K562 (cell line): Measurements from ENCODE around the gene KCND1. TPM values are rescaled to one million over a fixed set of nuclear protein-coding genes. Genes with fewer than 3 reads are reported as not detected.

Experiments
- ATF1 ChIP-seq, 2 experiments: fragments of 450-650 bp in 1 of 2; IDR thresholded peaks; 2 replicates each; pipeline ENCODE4 v1.6.1; 2016; ENCODE audit warnings: missing compliant biosample characterization in 1 of 2, missing genetic modification characterization in 1 of 2
- ATF4 ChIP-seq: fragments of 450-650 bp; formaldehyde crosslinking; IDR thresholded peaks from 2 replicates; pipeline ENCODE4 v1.4.0; 2022; ENCODE audit warnings: mild to moderate bottlenecking, moderate library complexity
- ETV5 ChIP-seq: sonication (generic); formaldehyde crosslinking; IDR thresholded peaks from 2 replicates; pipeline ENCODE4 v1.4.0; 2020; ENCODE audit warnings: low read depth, mild to moderate bottlenecking, missing genetic modification reagents
- HOXB6 ChIP-seq: fragments of 250-450 bp; sonication (Bioruptor Pico); IDR thresholded peaks from 2 replicates; pipeline ENCODE4 v1.5.1; 2022; ENCODE audit warnings: mild to moderate bottlenecking, borderline replicate concordance
- JUN ChIP-seq, 2 experiments: sonication (generic) in 1 of 2; formaldehyde crosslinking in 1 of 2; IDR thresholded peaks; 2 replicates each; pipeline versions ENCODE4 v1.6.1 to v1.8.0; 2012 to 2022; ENCODE audit warnings: borderline replicate concordance in 2 of 2, mild to moderate bottlenecking in 2 of 2, improper control_type of control experiment in 1 of 2, low read depth in 1 of 2, low read length in 1 of 2, missing genetic modification reagents in 1 of 2
- MAFF ChIP-seq: IDR thresholded peaks from 2 replicates; pipeline ENCODE4 v1.6.1; 2012; ENCODE audit warnings: low read length, improper control_type of control experiment
- MXD1 ChIP-seq: fragments of 250-450 bp; sonication (Bioruptor Pico); IDR thresholded peaks from 2 replicates; pipeline ENCODE4 v1.8.0; 2021; ENCODE audit warnings: borderline replicate concordance, mild to moderate bottlenecking, moderate library complexity; ENCODE audit not compliant: poor library complexity, severe bottlenecking
- NKRF ChIP-seq: fragments of 450-650 bp; IDR thresholded peaks from 2 replicates; pipeline ENCODE4 v1.6.1; 2016; ENCODE audit warnings: borderline replicate concordance
- PHF20 ChIP-seq: fragments of 450-650 bp; IDR thresholded peaks from 2 replicates; pipeline ENCODE4 v1.6.1; 2018; ENCODE audit not compliant: partially characterized antibody
- PYGO2 ChIP-seq: fragments of 450-650 bp; IDR thresholded peaks from 2 replicates; pipeline ENCODE4 v1.6.1; 2016; ENCODE audit warnings: mild to moderate bottlenecking, missing genetic modification characterization, moderate library complexity, missing compliant biosample characterization
- SMAD4 ChIP-seq: fragments of 250-450 bp; sonication (Bioruptor Pico); conservative IDR thresholded peaks from 2 replicates; pipeline ENCODE4 v1.8.0; 2021; ENCODE audit warnings: inconsistent platforms, mild to moderate bottlenecking, moderate library complexity
- TBL1XR1 ChIP-seq, 2 experiments: IDR thresholded peaks; 2 replicates each; pipeline ENCODE4 v1.6.1; 2012; ENCODE audit warnings: improper control_type of control experiment in 2 of 2, low read length in 2 of 2, mild to moderate bottlenecking in 1 of 2
- TFE3 ChIP-seq: fragments of 450-650 bp; formaldehyde crosslinking; IDR thresholded peaks from 2 replicates; pipeline ENCODE4 v1.4.0; 2020; ENCODE audit warnings: mild to moderate bottlenecking, mixed read lengths
- ZBTB43 ChIP-seq: sonication (generic); formaldehyde crosslinking; IDR thresholded peaks from 2 replicates; pipeline ENCODE4 v1.8.0; 2023; ENCODE audit warnings: mild to moderate bottlenecking, missing genetic modification reagents
- ZKSCAN8 ChIP-seq: fragments of 200-800 bp; sonication (Bioruptor generic); IDR thresholded peaks from 2 replicates; pipeline ENCODE4 v1.6.1; 2016; ENCODE audit warnings: missing genetic modification characterization, missing compliant biosample characterization
- ZNF121 ChIP-seq: sonication (generic); formaldehyde crosslinking; conservative IDR thresholded peaks from 2 replicates; pipeline ENCODE4 v1.8.0; 2022; ENCODE audit warnings: missing genetic modification reagents
- ZNF274 ChIP-seq: IDR thresholded peaks from 2 replicates; pipeline ENCODE4 v1.6.1; 2011; ENCODE audit warnings: low read depth, mild to moderate bottlenecking, low read length, moderate library complexity, borderline replicate concordance
- ZNF444 ChIP-seq: fragments of 250-450 bp; sonication (Bioruptor Pico); IDR thresholded peaks from 2 replicates; pipeline ENCODE4 v1.4.0; 2020; ENCODE audit warnings: mild to moderate bottlenecking, moderate library complexity
- ZNF512 ChIP-seq: IDR thresholded peaks from 2 replicates; pipeline ENCODE4 v1.6.1; 2016; ENCODE audit warnings: missing genetic modification characterization, missing compliant biosample characterization
- polyA plus RNA-seq, 8 experiments: library from polyadenylated mRNA; depleted of rRNA in 4 of 8; stranded (reverse) in 5 of 8; unstranded in 3 of 8; fragments of >200 nt; fragmentation: Nextera tagmentation in 2 of 8; fragmentation: Illumina TruSeq in 1 of 8; extraction: Ambion mirVana in 2 of 8; extraction: Trizol in 1 of 8; gene quantifications; 2 replicates each; pipeline versions ENCODE4 v1.2.1 to v1.2.3, GENCODE V29; 2011 to 2014; ENCODE audit warnings: inconsistent platforms in 1 of 8, missing spikeins in 1 of 8
- total RNA-seq, 7 experiments: library from RNA; depleted of rRNA in 6 of 7; stranded (reverse); fragments of >200 nt in 6 of 7; fragmentation: Illumina TruSeq in 2 of 7; extraction: Trizol in 2 of 7; gene quantifications; 2 replicates each; pipeline versions ENCODE4 v1.2.1 to v1.2.3, GENCODE V29; 2011 to 2021; ENCODE audit warnings: low replicate concordance in 1 of 7

The KCND1 gene
- total and polyA plus RNA-seq, 9 of the 15 experiments (the other 6 are each of a cell fraction or from before 2014, with no cell fraction given): 0.06 to 0.83 (median 0.39) TPM; not detected in 1

GRCh38 chrX:48940404-48940955, 31.2 kb downstream of the KCND1 start (continued):
- TF ChIP-seq ZBTB43 (CRISPR knock-in tag) (no peak), NKRF (peak; percentile 84), ZKSCAN8 (CRISPR knock-in tag) (0 out of 2 replicates have a peak, but pooled peaks have one; percentile 20), MAFF (peak; percentile 97), ZNF512 (no peak), ETV5 (CRISPR knock-in tag) (no peak), ATF4 (CRISPR knock-in tag) (no peak), HOXB6 (CRISPR knock-in tag) (no peak), ZNF274 (no peak), ZNF121 (CRISPR knock-in tag) (no peak), MXD1 (CRISPR knock-in tag) (peak; percentile 21), ZNF444 (no peak), PYGO2 (tag) (no peak), TFE3 (CRISPR knock-in tag) (no peak), PHF20 (no peak), SMAD4 (peak; percentile 76), JUN (IDR thresholded peaks at IDR 0.05; ENCODE audit: borderline replicate concordance, low read depth, low read length) (no peak; the same call in 1 of the 2 replicates), JUN (CRISPR knock-in tag; IDR thresholded peaks at IDR 0.05; ENCODE audit: borderline replicate concordance) (no peak), ATF1 (CRISPR knock-in tag; IDR thresholded peaks at IDR 0.05) (no peak), ATF1 (tag; IDR thresholded peaks at IDR 0.05) (0 out of 2 replicates have a peak, but pooled peaks have one; percentile 14), TBL1XR1 (IDR thresholded peaks at IDR 0.05; ENCODE audit: low read length in 2 of 2) (peak; percentile 37 to 52; a peak in 2 of 4 replicates)
